ENCODE data around the gene CLK2. TPM values are rescaled to one million over a fixed set of nuclear protein-coding genes. Genes with fewer than 3 reads are reported as not detected.

CLK2 gene
- total RNA-seq, 2 donors from 2014 or later: 77.1 to 117 TPM

GRCh38 chr1:155287987-155288543, 14.8 kb upstream of the CLK2 start:
- Mint-ChIP-seq H3K27ac (no peak overlapping the region), H3K36me3 (no peaks in the 10 kb centered on the region), H3K4me1 (ENCODE audit: low read depth in 2 of 2) (no peaks in the 10 kb centered on the region), H3K9me3 (no peaks in the 10 kb centered on the region), H3K27me3 (no peaks in the 10 kb centered on the region), H3K4me3 (no peak overlapping the region)
- ATAC-seq (peak in 1 of 2 donors; percentile 4), DNase-seq (ENCODE audit: low spot score) (no peak)

GRCh38 chr1:155286544-155286943, 13.2 kb upstream of the CLK2 start:
- no peak for DNase-seq (ENCODE audit: low spot score)
- Mint-ChIP-seq H3K27ac (no peak overlapping the region), H3K36me3 (no peaks in the 10 kb centered on the region), H3K4me1 (ENCODE audit: low read depth in 2 of 2) (no peaks in the 10 kb centered on the region), H3K27me3 (no peaks in the 10 kb centered on the region), H3K4me3 (no peak overlapping the region), H3K9me3 (no peaks in the 10 kb centered on the region)
- ATAC-seq: no peak

- Mint-ChIP-seq H3K4me3 (no peak overlapping the region), H3K36me3 (no peaks in the 10 kb centered on the region), H3K9me3 (no peaks in the 10 kb centered on the region), H3K27me3 (no peaks in the 10 kb centered on the region), H3K27ac (no peak overlapping the region), H3K4me1 (ENCODE audit: low read depth in 2 of 2) (no peaks in the 10 kb centered on the region)
- DNase-seq (ENCODE audit: low spot score) (no peak), ATAC-seq (no peak)
Measured at GRCh38 chr1:155285631-155286044, 12.3 kb upstream of the CLK2 start.

GRCh38 chr1:155285063-155285462, 11.8 kb upstream of the CLK2 start:
- Mint-ChIP-seq H3K9me3 (no peaks in the 10 kb centered on the region), H3K27me3 (no peaks in the 10 kb centered on the region), H3K27ac (peak overlapping the region in 1 of 2 donors; percentile 12), H3K36me3 (no peaks in the 10 kb centered on the region), H3K4me1 (ENCODE audit: low read depth in 2 of 2) (no peaks in the 10 kb centered on the region), H3K4me3 (no peak overlapping the region)
- no peak for ATAC-seq
- DNase-seq (ENCODE audit: low spot score): no peak

GRCh38 chr1:155284476-155284875, 11.2 kb upstream of the CLK2 start:
- H3K9me3 Mint-ChIP-seq: no peaks in the 10 kb centered on the region
- ATAC-seq: no peak
- H3K4me1 Mint-ChIP-seq (ENCODE audit: low read depth in 2 of 2): no peaks in the 10 kb centered on the region

GRCh38 chr1:155282488-155283091, 9.3 kb upstream of the CLK2 start:
- Mint-ChIP-seq H3K27me3 (no peaks in the 10 kb centered on the region), H3K4me1 (ENCODE audit: low read depth in 2 of 2) (peaks cover 0 to 7% of the 10 kb centered on the region in 2 donors), H3K27ac (no peak overlapping the region), H3K36me3 (no peaks in the 10 kb centered on the region), H3K4me3 (no peak overlapping the region), H3K9me3 (no peaks in the 10 kb centered on the region)
- ATAC-seq (no peak), DNase-seq (ENCODE audit: low spot score) (no peak)

More at GRCh38 chr1:155284476-155284875, 11.2 kb upstream of the CLK2 start:
- H3K27me3 Mint-ChIP-seq: no peaks in the 10 kb centered on the region
- no peak overlapping the region for H3K27ac Mint-ChIP-seq
- H3K4me3 Mint-ChIP-seq: no peak overlapping the region
- DNase-seq (ENCODE audit: low spot score): no peak
- no peaks in the 10 kb centered on the region for H3K36me3 Mint-ChIP-seq

- ATAC-seq: no peak
- no peaks in the 10 kb centered on the region for H3K36me3 Mint-ChIP-seq
- H3K27ac Mint-ChIP-seq: no peak overlapping the region
- H3K4me3 Mint-ChIP-seq: no peak overlapping the region
- no peak for DNase-seq (ENCODE audit: low spot score)
- peaks cover 15 to 25% of the 10 kb centered on the region in 2 donors for H3K4me1 Mint-ChIP-seq (ENCODE audit: low read depth in 2 of 2)
- H3K9me3 Mint-ChIP-seq: no peaks in the 10 kb centered on the region
- H3K27me3 Mint-ChIP-seq: no peaks in the 10 kb centered on the region
Measured at GRCh38 chr1:155279268-155279667, 6.0 kb upstream of the CLK2 start.

- ATAC-seq: no peak
- H3K9me3 Mint-ChIP-seq: no peaks in the 10 kb centered on the region
- H3K36me3 Mint-ChIP-seq: no peaks in the 10 kb centered on the region
- peaks cover 17 to 28% of the 10 kb centered on the region in 2 donors for H3K4me1 Mint-ChIP-seq (ENCODE audit: low read depth in 2 of 2)
- H3K27ac Mint-ChIP-seq: no peak overlapping the region
- DNase-seq (ENCODE audit: low spot score): no peak
- peak overlapping the region; percentile 81 for H3K4me3 Mint-ChIP-seq
- H3K27me3 Mint-ChIP-seq: no peaks in the 10 kb centered on the region
Measured at GRCh38 chr1:155278689-155279160, 5.4 kb upstream of the CLK2 start.

- H3K9me3 Mint-ChIP-seq: no peaks in the 10 kb centered on the region
- ATAC-seq: no peak
- peaks cover 21 to 30% of the 10 kb centered on the region in 2 donors for H3K4me1 Mint-ChIP-seq (ENCODE audit: low read depth in 2 of 2)
- no peak for DNase-seq (ENCODE audit: low spot score)
- H3K27ac Mint-ChIP-seq: no peak overlapping the region
- peak overlapping the region; percentile 81 for H3K4me3 Mint-ChIP-seq
- H3K27me3 Mint-ChIP-seq: no peaks in the 10 kb centered on the region
- H3K36me3 Mint-ChIP-seq: no peaks in the 10 kb centered on the region
Measured at GRCh38 chr1:155277902-155278688, 4.8 kb upstream of the CLK2 start.

GRCh38 chr1:155277070-155277901, 4.0 kb upstream of the CLK2 start, which contains the start of gene HCN3:
HCN3 (plus strand) TSS chr1:155277463; CDS start chr1:155277591, 128 bp downstream.
- H3K4me1 Mint-ChIP-seq (ENCODE audit: low read depth in 2 of 2): peaks cover 26 to 38% of the 10 kb centered on the region in 2 donors
- H3K9me3 Mint-ChIP-seq: no peaks in the 10 kb centered on the region
- H3K27ac Mint-ChIP-seq: peak within 1 kb of the TSS in 1 of 2 donors; percentile 30
- no peaks in the 10 kb centered on the region for H3K27me3 Mint-ChIP-seq
- peak; percentile 82 to 89 for ATAC-seq
- peak; percentile 96 for DNase-seq (ENCODE audit: low spot score)
- H3K36me3 Mint-ChIP-seq: peaks cover 6% of the 10 kb centered on the region
- H3K4me3 Mint-ChIP-seq: peak within 1 kb of the TSS; percentile 81

GRCh38 chr1:155272466-155273342, 600 bp downstream of the CLK2 start:
- Mint-ChIP-seq H3K27ac (peak overlapping the region; percentile 75 to 83), H3K27me3 (no peaks in the 10 kb centered on the region), H3K4me3 (peak overlapping the region; percentile 93), H3K9me3 (no peaks in the 10 kb centered on the region), H3K36me3 (peaks cover 25% of the 10 kb centered on the region), H3K4me1 (ENCODE audit: low read depth in 2 of 2) (peaks cover 40 to 42% of the 10 kb centered on the region in 2 donors)
- DNase-seq (ENCODE audit: low spot score) (no peak), ATAC-seq (peak; percentile 61 to 65)

GRCh38 chr1:155269381-155269780, 3.9 kb downstream of the CLK2 start:
- no peaks in the 10 kb centered on the region for H3K9me3 Mint-ChIP-seq
- H3K27me3 Mint-ChIP-seq: no peaks in the 10 kb centered on the region
- peaks cover 45% of the 10 kb centered on the region for H3K36me3 Mint-ChIP-seq
- no peak for DNase-seq (ENCODE audit: low spot score)
- no peak overlapping the region for H3K4me3 Mint-ChIP-seq
- ATAC-seq: no peak
- H3K27ac Mint-ChIP-seq: no peak overlapping the region
- H3K4me1 Mint-ChIP-seq (ENCODE audit: low read depth in 2 of 2): peaks cover 22 to 30% of the 10 kb centered on the region in 2 donors

Data from natural killer cell treated with Interleukin-12 subunit alpha and Interleukin-12 subunit beta and Interleukin-15 and Interleukin-18, amount 100 ng/mL, for 72 hours (primary cell).